ENCODE data around the gene TMPRSS13. TPM values are rescaled to one million over a fixed set of nuclear protein-coding genes. Genes with fewer than 3 reads are reported as not detected.

TMPRSS13 gene
- total RNA-seq, 2 experiments from 2014 or later, result 0.99 to 1.4 TPM

DNA sequence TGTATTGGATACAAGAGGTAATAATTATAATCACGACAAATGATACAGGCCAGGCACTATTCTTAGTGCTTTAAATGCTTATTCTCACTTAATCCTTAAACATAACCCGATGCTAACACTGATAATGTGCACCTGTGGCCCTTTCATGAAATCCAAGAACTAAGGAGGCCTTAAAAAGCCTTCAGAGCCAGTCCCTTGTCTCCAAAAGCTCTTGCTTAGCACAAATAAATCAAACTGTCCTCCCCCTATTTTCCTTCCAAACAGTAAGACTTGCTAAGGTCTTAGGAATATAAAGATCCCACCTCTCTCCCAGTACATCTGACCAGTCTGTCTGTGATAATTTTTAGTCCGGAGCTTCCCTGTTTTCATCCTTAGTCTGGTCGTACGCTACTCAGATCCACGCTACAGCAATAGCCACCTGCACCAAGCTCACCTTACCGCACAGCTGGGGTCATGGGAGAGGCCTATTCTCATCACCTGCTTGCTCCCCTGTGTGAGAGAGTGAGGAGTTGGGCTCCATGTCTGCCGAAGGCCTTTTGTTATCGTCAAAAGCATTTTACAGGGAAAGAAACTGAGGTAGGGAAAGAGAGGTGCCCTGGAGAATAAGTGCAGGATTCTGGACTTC lies 69.6 kb downstream of the TMPRSS13 start:
- Mint-ChIP-seq H3K4me3 (no peak overlapping the region), H3K4me1 (ENCODE audit: low read depth) (no peaks in the 10 kb centered on the region), H3K27me3 (peaks cover 9% of the 10 kb centered on the region), H3K27ac (no peak overlapping the region), H3K9me3 (no peaks in the 10 kb centered on the region), H3K36me3 (ENCODE audit: low read depth) (no peaks in the 10 kb centered on the region)
- intact Hi-C loops (cut with DNase I, micrococcal nuclease), result loop anchor here in 1 of 2 experiments (5.0 kb wide), 1 partner anchor 38 kb away; no protein-coding TSS in a partner anchor
- ATAC-seq (ENCODE audit: poor library complexity) (no peak), DNase-seq (no peak)
- peaks cover 7% of the 10 kb centered on the region for H3K4me1 ChIP-seq (ENCODE audit: insufficient read depth, low read length)
- no peaks in the 10 kb centered on the region for H3K9me3 ChIP-seq (ENCODE audit: control insufficient read depth in 1 of 2, insufficient read depth in 1 of 2, low read length in 2 of 2)
- ChIA-PET POLR2A (no interaction called here), CTCF (interaction anchor here (1.6 kb wide), 1 partner anchor 52 kb away, joined by 5 read pairs; no protein-coding TSS in a partner anchor)
- no peak overlapping the region for H3K27ac ChIP-seq (ENCODE audit: low read depth in 1 of 2, low read length in 2 of 2)
- no peak for TF ChIP-seq CTCF (IDR thresholded peaks at IDR 0.05)
- no peak overlapping the region for H3K4me3 ChIP-seq (ENCODE audit: low read length)
- no peaks in the 10 kb centered on the region for H3K27me3 ChIP-seq (ENCODE audit: control insufficient read depth in 1 of 2, insufficient read depth in 2 of 2, low read length in 2 of 2)
- H3K36me3 ChIP-seq (ENCODE audit: insufficient read depth, low read length), result no peaks in the 10 kb centered on the region

DNA sequence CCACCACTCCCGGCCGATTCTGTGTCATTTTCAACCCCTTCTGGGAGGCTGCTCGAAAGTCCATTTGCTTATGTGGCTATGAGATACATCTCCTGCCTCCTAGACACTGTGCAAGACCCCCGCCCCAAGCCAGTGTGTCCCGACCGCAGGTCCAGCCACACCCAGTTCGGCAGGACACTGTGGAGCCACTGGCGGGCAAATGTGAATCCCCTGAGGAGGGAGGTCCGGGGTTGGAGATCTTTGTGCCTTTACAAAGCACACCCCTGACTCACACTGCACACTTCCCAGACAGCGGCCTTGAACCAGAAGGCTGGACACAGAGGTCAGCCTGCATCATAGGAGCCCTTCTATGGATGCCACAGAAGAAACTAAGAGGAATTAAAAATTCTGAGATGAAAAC lies 70.1 kb downstream of the TMPRSS13 start:
- intact Hi-C loops (cut with DNase I, micrococcal nuclease), result loop anchor here in 1 of 2 experiments (5.0 kb wide), 1 partner anchor 38 kb away; no protein-coding TSS in a partner anchor
- H3K4me1 Mint-ChIP-seq (ENCODE audit: low read depth), result no peaks in the 10 kb centered on the region
- no peak overlapping the region for H3K4me3 Mint-ChIP-seq
- no peak overlapping the region for H3K27ac Mint-ChIP-seq
- ATAC-seq (ENCODE audit: poor library complexity) (no peak), DNase-seq (no peak)
- ChIA-PET CTCF (no interaction called here), POLR2A (no interaction called here)
- H3K27ac ChIP-seq (ENCODE audit: low read depth in 1 of 2, low read length in 2 of 2), result no peak overlapping the region
- no peaks in the 10 kb centered on the region for H3K27me3 ChIP-seq (ENCODE audit: control insufficient read depth in 1 of 2, insufficient read depth in 2 of 2, low read length in 2 of 2)
- no peaks in the 10 kb centered on the region for H3K9me3 ChIP-seq (ENCODE audit: control insufficient read depth in 1 of 2, insufficient read depth in 1 of 2, low read length in 2 of 2)
- no peak for TF ChIP-seq CTCF (IDR thresholded peaks at IDR 0.05)
- H3K36me3 ChIP-seq (ENCODE audit: insufficient read depth, low read length), result no peaks in the 10 kb centered on the region
- peaks cover 9% of the 10 kb centered on the region for H3K27me3 Mint-ChIP-seq
- H3K4me1 ChIP-seq (ENCODE audit: insufficient read depth, low read length), result peaks cover 7% of the 10 kb centered on the region
- H3K36me3 Mint-ChIP-seq (ENCODE audit: low read depth), result no peaks in the 10 kb centered on the region
- no peaks in the 10 kb centered on the region for H3K9me3 Mint-ChIP-seq
- H3K4me3 ChIP-seq (ENCODE audit: low read length), result no peak overlapping the region

- ATAC-seq (ENCODE audit: poor library complexity), result no peak
- no peaks in the 10 kb centered on the region for H3K36me3 Mint-ChIP-seq (ENCODE audit: low read depth)
- Histone ChIP-seq H3K36me3 (ENCODE audit: insufficient read depth, low read length) (no peaks in the 10 kb centered on the region), H3K27me3 (ENCODE audit: control insufficient read depth in 1 of 2, insufficient read depth in 2 of 2, low read length in 2 of 2) (no peaks in the 10 kb centered on the region), H3K27ac (ENCODE audit: low read depth in 1 of 2, low read length in 2 of 2) (no peak overlapping the region), H3K4me1 (ENCODE audit: insufficient read depth, low read length) (peaks cover 7% of the 10 kb centered on the region), H3K4me3 (ENCODE audit: low read length) (no peak overlapping the region), H3K9me3 (ENCODE audit: control insufficient read depth in 1 of 2, insufficient read depth in 1 of 2, low read length in 2 of 2) (no peaks in the 10 kb centered on the region)
- no peak overlapping the region for H3K4me3 Mint-ChIP-seq
- H3K27me3 Mint-ChIP-seq, result peaks cover 9% of the 10 kb centered on the region
- intact Hi-C loops (cut with DNase I, micrococcal nuclease), result loop anchor here in 1 of 2 experiments (5.0 kb wide), 1 partner anchor 39 kb away; no protein-coding TSS in a partner anchor
- ChIA-PET CTCF (no interaction called here), POLR2A (no interaction called here)
- H3K4me1 Mint-ChIP-seq (ENCODE audit: low read depth), result no peaks in the 10 kb centered on the region
- H3K27ac Mint-ChIP-seq, result no peak overlapping the region
- DNase-seq, result no peak
- no peaks in the 10 kb centered on the region for H3K9me3 Mint-ChIP-seq
- no peak for TF ChIP-seq CTCF (IDR thresholded peaks at IDR 0.05)
Measured at GRCh38 chr11:117857734-117858414, 71.3 kb downstream of the TMPRSS13 start.
